Measurements from ENCODE around the gene AGFG2.
"Not testable (repeated sequence)": the region's sequence is repeated elsewhere in the genome, so short reads cannot be mapped to it uniquely, and the experiment has no call there.

AGFG2 gene

DNA sequence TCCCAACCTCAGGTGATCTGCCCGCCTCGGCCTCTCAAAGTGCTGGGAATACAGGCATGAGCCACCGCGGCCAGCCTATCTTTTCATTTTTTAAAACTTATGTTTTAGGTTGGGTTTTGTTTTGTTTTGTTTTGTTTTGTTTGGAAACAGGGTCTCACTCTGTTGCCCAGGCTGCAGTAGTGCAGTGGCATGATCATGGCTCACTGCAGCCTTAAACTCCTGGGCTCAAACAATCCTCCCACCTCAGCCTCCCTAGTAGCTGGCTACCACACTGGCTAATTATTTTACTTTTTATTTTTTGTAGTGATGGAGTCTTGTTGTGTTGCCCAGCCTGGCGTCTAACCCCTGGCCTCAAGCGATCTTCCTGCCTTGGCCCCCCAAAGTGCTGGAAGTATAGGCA is 19.4 kb upstream of the AGFG2 start:
- no peak overlapping the region for H3K27ac ChIP-seq
- no peak overlapping the region for H3K4me3 ChIP-seq
- no peak for TF ChIP-seq Cebpa-rat (IDR thresholded peaks at IDR 0.05)
- no peak overlapping the region for H3K4me2 ChIP-seq
- peaks cover 0 to 8% (median 3%) of the 10 kb centered on the region in 11 experiments; a peak in 7 of 22 replicates for H3K9me3 ChIP-seq (replicated peaks in 1 of 11)
- no peak overlapping the region for H3K9ac ChIP-seq
- H3K36me3 ChIP-seq: no peaks in the 10 kb centered on the region
- H3K27me3 ChIP-seq: no peaks in the 10 kb centered on the region
- no peaks in the 10 kb centered on the region for H4K20me1 ChIP-seq
- peaks cover 10 to 22% (median 20%) of the 10 kb centered on the region in 10 experiments for H3K4me1 ChIP-seq

GRCh38 chr7:100520138-100520537 is 18.9 kb upstream of the AGFG2 start:
- Histone ChIP-seq H3K9me3 (replicated peaks in 1 of 11) (peaks cover 0 to 14% (median 5%) of the 10 kb centered on the region in 11 experiments; a peak in 8 of 22 replicates), H3K27me3 (no peaks in the 10 kb centered on the region), H3K36me3 (no peaks in the 10 kb centered on the region), H4K20me1 (no peaks in the 10 kb centered on the region), H3K27ac (no peak overlapping the region), H3K9ac (no peak overlapping the region), H3K4me3 (no peak overlapping the region), H3K4me2 (no peak overlapping the region), H3K4me1 (peaks cover 5 to 18% (median 15%) of the 10 kb centered on the region in 10 experiments)
- no peak for TF ChIP-seq Cebpa-rat (IDR thresholded peaks at IDR 0.05)

DNA sequence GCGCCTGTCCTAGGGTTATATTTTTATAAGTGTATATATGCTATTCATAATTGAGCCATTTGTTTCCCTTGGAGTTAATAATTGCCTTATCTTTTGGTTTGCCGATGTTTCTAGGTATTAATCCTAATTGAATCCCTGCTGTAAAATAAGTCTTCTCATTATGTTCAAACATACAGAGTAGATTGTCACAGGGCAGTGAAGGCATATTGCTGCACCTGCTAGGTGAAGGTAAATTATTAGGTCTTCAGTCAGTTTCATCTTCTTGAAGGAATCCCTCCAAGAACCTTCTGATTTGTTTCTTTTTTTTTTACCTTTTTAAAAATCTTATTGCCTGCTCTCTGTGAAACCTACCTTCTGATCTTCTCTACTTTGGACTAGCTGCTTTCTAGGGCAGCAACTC is 17.9 kb upstream of the AGFG2 start:
- Histone ChIP-seq H3K4me3 (no peak overlapping the region), H3K36me3 (no peaks in the 10 kb centered on the region), H3K27me3 (no peaks in the 10 kb centered on the region), H3K27ac (no peak overlapping the region), H3K9me3 (replicated peaks in 1 of 11) (peaks cover 0 to 17% (median 5%) of the 10 kb centered on the region in 11 experiments; a peak in 8 of 22 replicates), H3K9ac (no peak overlapping the region), H4K20me1 (no peaks in the 10 kb centered on the region), H3K4me1 (peaks cover 0 to 8% (median 6%) of the 10 kb centered on the region in 10 experiments; a peak in 18 of 20 replicates), H3K4me2 (no peak overlapping the region)
- TF ChIP-seq Cebpa-rat (IDR thresholded peaks at IDR 0.05): no peak

DNA sequence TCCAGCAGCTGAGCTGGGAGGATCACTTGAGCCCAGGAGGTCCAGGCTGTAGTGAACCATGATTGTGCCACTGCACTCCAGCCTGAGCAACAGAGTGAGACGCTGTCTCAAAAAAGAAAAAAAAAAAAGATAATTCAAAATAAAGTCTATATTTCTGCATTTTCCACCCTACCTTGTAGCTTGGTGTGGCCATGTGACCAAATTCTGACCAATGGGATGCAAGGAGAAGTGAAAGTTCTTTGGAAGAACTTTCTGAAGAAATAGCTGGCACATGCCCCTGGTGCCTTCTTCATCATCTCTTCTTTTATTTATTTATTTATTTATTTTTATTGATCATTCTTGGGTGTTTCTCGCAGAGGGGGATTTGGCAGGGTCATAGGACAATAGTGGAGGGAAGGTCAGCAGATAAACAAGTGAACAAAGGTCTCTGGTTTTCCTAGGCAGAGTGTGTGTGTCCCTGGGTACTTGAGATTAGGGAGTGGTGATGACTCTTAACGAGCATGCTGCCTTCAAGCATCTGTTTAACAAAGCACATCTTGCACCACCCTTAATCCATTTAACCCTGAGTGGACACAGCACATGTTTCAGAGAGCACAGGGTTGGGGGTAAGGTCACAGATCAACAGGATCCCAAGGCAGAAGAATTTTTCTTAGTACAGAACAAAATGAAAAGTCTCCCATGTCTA is 17.0 kb upstream of the AGFG2 start:
- not testable (repeated sequence) for H3K9ac ChIP-seq, H3K4me1 ChIP-seq, H3K36me3 ChIP-seq, H3K4me2 ChIP-seq, H3K4me3 ChIP-seq, H3K27ac ChIP-seq, H4K20me1 ChIP-seq, H3K27me3 ChIP-seq
- H3K9me3 ChIP-seq (replicated peaks in 1 of 11): peaks cover 0 to 17% (median 5%) of the 10 kb centered on the region in 11 experiments; a peak in 8 of 22 replicates

DNA sequence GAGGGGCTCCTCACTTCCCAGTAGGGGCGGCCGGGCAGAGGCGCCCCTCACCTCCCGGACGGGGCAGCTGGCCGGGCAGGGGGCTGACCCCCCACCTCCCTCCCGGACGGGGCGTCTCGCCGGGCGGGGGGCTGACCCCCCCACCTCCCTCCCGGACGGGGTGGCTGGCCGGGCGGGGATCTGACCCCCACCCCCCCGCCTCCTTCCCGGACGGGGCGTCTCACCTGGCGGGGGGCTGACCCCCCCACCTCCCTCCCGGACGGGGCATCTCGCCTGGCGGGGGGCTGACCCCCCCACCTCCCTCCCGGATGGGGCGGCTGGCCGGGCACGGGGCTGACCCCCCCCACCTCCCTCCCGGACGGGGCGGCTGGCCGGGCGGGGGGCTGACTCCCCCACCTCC is 15.8 kb upstream of the AGFG2 start:
- not testable (repeated sequence) for H3K9ac ChIP-seq, H3K27me3 ChIP-seq, H3K27ac ChIP-seq, H3K4me3 ChIP-seq, H4K20me1 ChIP-seq, H3K36me3 ChIP-seq, H3K4me1 ChIP-seq, H3K4me2 ChIP-seq
- H3K9me3 ChIP-seq (replicated peaks in 1 of 11): peaks cover 0 to 17% (median 5%) of the 10 kb centered on the region in 11 experiments; a peak in 8 of 22 replicates

DNA sequence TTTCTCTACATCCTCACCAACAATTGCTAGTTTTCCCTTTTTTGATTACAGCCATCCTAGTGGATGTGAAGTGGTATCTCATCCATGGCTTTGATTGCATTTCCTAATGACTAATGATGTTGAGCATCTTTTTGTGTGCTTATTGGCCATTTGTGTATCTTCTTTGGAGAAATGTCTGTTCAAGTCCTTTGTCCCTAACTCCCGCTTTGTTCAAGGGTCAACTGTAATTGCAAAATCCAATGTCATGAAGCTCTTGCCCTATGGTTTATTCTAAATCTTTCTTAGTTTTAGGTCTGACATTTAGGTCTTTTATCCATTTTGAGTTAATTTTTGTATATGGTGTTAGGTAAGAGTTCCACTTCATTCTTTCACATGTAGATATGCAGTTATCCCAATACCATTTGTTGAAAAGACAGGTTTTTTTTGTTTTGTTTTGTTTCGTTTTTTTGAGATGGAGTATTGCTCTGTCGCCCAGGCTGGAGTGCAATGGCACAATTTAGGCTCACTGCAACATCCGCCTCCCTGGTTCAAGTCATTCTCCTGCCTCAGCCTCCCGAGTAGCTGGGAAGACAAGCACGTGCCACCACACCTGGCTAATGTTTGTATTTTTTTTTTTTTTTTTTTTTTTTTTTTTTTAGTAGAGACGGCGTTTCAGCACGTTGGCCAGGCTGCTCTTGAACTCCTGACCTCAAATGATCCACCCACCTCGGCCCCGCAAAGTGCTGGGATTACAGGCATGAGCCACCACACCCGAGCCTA is 10.7 kb upstream of the AGFG2 start:
- peaks cover 0 to 15% (median 7%) of the 10 kb centered on the region in 10 experiments; a peak in 13 of 20 replicates for H3K4me1 ChIP-seq
- H3K36me3 ChIP-seq, H3K9ac ChIP-seq, H3K27me3 ChIP-seq, H3K4me3 ChIP-seq, H3K27ac ChIP-seq, H4K20me1 ChIP-seq: not testable (repeated sequence)
- peak overlapping the region in 2 of 11 experiments; percentile 20 to 24; a peak in 3 of 22 replicates for H3K4me2 ChIP-seq
- H3K9me3 ChIP-seq (replicated peaks in 1 of 11): peaks cover 0 to 13% (median 5%) of the 10 kb centered on the region in 11 experiments; a peak in 7 of 22 replicates

DNA sequence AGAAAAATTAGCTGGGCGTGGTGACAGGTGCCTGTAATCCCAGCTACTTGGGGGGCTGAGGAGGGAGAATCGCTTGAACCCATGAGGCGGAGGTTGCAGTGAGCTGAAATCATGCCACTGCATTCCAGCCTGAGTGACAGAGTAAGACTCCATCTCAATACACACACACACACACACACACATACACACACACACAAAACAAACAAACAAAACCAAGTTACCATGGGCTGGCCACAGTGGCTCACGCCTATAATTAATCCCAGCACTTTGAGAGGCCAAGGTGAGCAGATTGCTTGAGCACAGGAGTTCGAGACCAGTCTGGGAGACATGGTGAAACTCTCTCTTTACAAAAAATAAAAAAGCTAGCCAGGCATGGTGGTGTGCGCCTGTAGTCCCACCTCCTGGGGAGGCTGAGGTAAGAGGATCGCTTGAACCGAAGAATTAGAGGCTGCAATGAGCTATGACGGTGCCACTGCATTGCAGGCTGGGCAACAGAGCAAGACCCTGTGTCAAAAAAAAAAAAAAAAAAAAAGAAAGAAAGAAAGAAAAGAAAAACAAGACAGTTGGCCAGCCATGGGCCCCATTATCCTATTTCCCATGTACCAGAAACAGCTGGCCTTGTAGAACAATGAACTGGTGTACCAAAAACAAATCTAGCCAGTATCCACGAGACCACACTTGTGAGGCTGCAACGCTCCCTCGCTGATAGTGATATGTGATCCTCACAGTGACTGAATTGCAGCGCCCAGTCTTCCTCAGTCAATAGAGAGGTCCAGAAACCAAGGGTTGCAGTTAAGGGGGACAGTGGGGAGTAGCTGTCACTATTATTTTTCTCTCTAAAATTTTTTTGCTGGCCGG is 6.6 kb upstream of the AGFG2 start:
- Histone ChIP-seq H3K27me3 (no peaks in the 10 kb centered on the region), H3K36me3 (no peaks in the 10 kb centered on the region), H3K27ac (no peak overlapping the region), H4K20me1 (no peaks in the 10 kb centered on the region), H3K9ac (no peak overlapping the region), H3K4me1 (peaks cover 0 to 12% (median 7%) of the 10 kb centered on the region in 10 experiments; a peak in 13 of 20 replicates), H3K4me3 (no peak overlapping the region), H3K9me3 (replicated peaks in 1 of 11) (no peaks in the 10 kb centered on the region), H3K4me2 (0 out of 22 replicates have a peak overlapping the region, but pooled peaks of 1 of the 11 experiments have one; percentile 13)
- no peak for TF ChIP-seq Cebpa-rat (IDR thresholded peaks at IDR 0.05)

DNA sequence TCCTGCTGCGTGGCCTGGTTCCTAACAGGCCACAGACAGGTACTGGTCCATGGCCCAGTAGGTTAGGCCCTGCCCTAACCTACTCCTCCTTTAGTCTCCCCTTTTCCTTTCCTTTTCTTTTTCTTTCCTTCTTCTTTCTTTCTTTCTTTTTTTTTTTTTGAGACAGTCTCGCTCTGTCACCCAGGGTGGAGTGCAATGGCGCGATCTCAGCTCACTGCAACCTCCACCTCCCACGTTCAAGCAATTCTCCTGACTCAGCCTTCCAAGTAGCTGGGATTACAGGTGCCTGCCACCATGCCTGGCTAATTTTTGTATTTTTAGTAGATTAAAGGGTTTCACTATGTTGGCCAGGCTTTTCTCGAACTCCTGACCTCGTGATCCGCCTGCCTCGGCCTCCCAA is 3.0 kb upstream of the AGFG2 start:
- H3K9ac ChIP-seq; H3K4me2 ChIP-seq; H3K36me3 ChIP-seq; H3K4me3 ChIP-seq; H3K27ac ChIP-seq; H3K27me3 ChIP-seq; H3K9me3 ChIP-seq (replicated peaks in 1 of 11); H4K20me1 ChIP-seq: not testable (repeated sequence)
- peaks cover 12 to 30% (median 24%) of the 10 kb centered on the region in 10 experiments for H3K4me1 ChIP-seq

- peaks cover 12 to 32% (median 21%) of the 10 kb centered on the region in 10 experiments for H3K4me1 ChIP-seq
- not testable (repeated sequence) for H3K27me3 ChIP-seq; H4K20me1 ChIP-seq; H3K27ac ChIP-seq; H3K4me3 ChIP-seq; H3K4me2 ChIP-seq; H3K9ac ChIP-seq; H3K36me3 ChIP-seq; H3K9me3 ChIP-seq (replicated peaks in 1 of 11)
Observed at GRCh38 chr7:100536695-100537094, 2.3 kb upstream of the AGFG2 start.

All from BLaER1 treated with 17β-estradiol and CSF1 and Interleukin-3, amounts not matched to agents 10 nM and 100 nM (cell line).